Liver (tissue), 3 donors: ENCODE results near the gene IL37.

ENCODE experiments used
- ATF3 ChIP-seq: IDR thresholded peaks from 2 replicates; pipeline ENCODE4 v1.6.1; 2016; ENCODE audit warnings: antibody characterized with exemption
- CTCF ChIP-seq: fragments of 150-350 bp; IDR thresholded peaks from 2 replicates; pipeline ENCODE4 v1.5.1; 2017; ENCODE audit warnings: improper control_type of control experiment, low read depth, low read length; ENCODE audit not compliant: missing input control
- EGR1 ChIP-seq, 2 donors: IDR thresholded peaks; 2 replicates each; pipeline ENCODE4 v1.6.1; 2016 to 2018; ENCODE audit warnings: antibody characterized with exemption in 2 of 2, low read depth in 2 of 2
- FOXA1 ChIP-seq: IDR thresholded peaks from 2 replicates; pipeline ENCODE4 v1.6.1; 2016; ENCODE audit warnings: antibody characterized with exemption
- GABPA ChIP-seq, 2 donors: IDR thresholded peaks in 1 of 2; conservative IDR thresholded peaks in 1 of 2; 2 replicates each; pipeline ENCODE4 v1.6.1; 2016; ENCODE audit warnings: antibody characterized with exemption in 2 of 2, mild to moderate bottlenecking in 1 of 2, moderate library complexity in 1 of 2
- HNF4G ChIP-seq: IDR thresholded peaks from 2 replicates; pipeline ENCODE4 v1.6.1; 2016; ENCODE audit warnings: antibody characterized with exemption
- NR2F2 ChIP-seq: IDR thresholded peaks from 2 replicates; pipeline ENCODE4 v1.6.1; 2016; ENCODE audit warnings: antibody characterized with exemption
- RAD21 ChIP-seq, 2 donors: IDR thresholded peaks; 2 replicates each; pipeline ENCODE4 v1.6.1; 2016; ENCODE audit warnings: antibody characterized with exemption in 2 of 2, mild to moderate bottlenecking in 2 of 2
- SP1 ChIP-seq: IDR thresholded peaks from 2 replicates; pipeline ENCODE4 v1.6.1; 2018; ENCODE audit warnings: antibody characterized with exemption, mild to moderate bottlenecking
- TAF1 ChIP-seq: conservative IDR thresholded peaks from 2 replicates; pipeline ENCODE4 v1.6.1; 2016; ENCODE audit warnings: antibody characterized with exemption, mild to moderate bottlenecking
- ZBTB33 ChIP-seq: IDR thresholded peaks from 2 replicates; pipeline ENCODE4 v1.6.1; 2016; ENCODE audit warnings: antibody characterized with exemption
- TF ChIP-seq, protein P1 (sequence below): IDR thresholded peaks from 2 replicates; pipeline ENCODE4 v1.6.1; 2016; ENCODE audit warnings: antibody characterized with exemption, mild to moderate bottlenecking
- TF ChIP-seq, protein P2 (sequence below): IDR thresholded peaks from 2 replicates; pipeline ENCODE4 v1.6.1; 2016; ENCODE audit warnings: antibody characterized with exemption
- donor health status: healthy.
- donor health status: healthy.

- no peak for TF ChIP-seq CTCF
- TF ChIP-seq, protein P1, sequence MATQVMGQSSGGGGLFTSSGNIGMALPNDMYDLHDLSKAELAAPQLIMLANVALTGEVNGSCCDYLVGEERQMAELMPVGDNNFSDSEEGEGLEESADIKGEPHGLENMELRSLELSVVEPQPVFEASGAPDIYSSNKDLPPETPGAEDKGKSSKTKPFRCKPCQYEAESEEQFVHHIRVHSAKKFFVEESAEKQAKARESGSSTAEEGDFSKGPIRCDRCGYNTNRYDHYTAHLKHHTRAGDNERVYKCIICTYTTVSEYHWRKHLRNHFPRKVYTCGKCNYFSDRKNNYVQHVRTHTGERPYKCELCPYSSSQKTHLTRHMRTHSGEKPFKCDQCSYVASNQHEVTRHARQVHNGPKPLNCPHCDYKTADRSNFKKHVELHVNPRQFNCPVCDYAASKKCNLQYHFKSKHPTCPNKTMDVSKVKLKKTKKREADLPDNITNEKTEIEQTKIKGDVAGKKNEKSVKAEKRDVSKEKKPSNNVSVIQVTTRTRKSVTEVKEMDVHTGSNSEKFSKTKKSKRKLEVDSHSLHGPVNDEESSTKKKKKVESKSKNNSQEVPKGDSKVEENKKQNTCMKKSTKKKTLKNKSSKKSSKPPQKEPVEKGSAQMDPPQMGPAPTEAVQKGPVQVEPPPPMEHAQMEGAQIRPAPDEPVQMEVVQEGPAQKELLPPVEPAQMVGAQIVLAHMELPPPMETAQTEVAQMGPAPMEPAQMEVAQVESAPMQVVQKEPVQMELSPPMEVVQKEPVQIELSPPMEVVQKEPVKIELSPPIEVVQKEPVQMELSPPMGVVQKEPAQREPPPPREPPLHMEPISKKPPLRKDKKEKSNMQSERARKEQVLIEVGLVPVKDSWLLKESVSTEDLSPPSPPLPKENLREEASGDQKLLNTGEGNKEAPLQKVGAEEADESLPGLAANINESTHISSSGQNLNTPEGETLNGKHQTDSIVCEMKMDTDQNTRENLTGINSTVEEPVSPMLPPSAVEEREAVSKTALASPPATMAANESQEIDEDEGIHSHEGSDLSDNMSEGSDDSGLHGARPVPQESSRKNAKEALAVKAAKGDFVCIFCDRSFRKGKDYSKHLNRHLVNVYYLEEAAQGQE = no peak
- TF ChIP-seq GABPA (IDR thresholded peaks at IDR 0.05 in 1 of 2, conservative IDR thresholded peaks at IDR 0.05 in 1 of 2) = no peak
- no peak for TF ChIP-seq ZBTB33
- no peak for TF ChIP-seq ATF3
- TF ChIP-seq TAF1 = no peak
- TF ChIP-seq SP1 = no peak
- TF ChIP-seq, protein P2, sequence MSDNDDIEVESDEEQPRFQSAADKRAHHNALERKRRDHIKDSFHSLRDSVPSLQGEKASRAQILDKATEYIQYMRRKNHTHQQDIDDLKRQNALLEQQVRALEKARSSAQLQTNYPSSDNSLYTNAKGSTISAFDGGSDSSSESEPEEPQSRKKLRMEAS = no peak
- TF ChIP-seq HNF4G = no peak
- no peak for TF ChIP-seq EGR1 (IDR thresholded peaks at IDR 0.05; ENCODE audit: low read depth in 2 of 2)
- no peak for TF ChIP-seq RAD21 (IDR thresholded peaks at IDR 0.05)
- no peak for TF ChIP-seq FOXA1
- TF ChIP-seq NR2F2 = no peak
Measured at GRCh38 chr2:112957511-112957910, 46.5 kb downstream of the IL37 start.
